ENCODE measurements around the gene PIEZO1. TPM values are rescaled to one million over a fixed set of nuclear protein-coding genes. Genes with fewer than 3 reads are reported as not detected.

Gene PIEZO1
- total RNA-seq, 2 donors from 2014 or later, result 84.1 to 97.0 TPM

DNA sequence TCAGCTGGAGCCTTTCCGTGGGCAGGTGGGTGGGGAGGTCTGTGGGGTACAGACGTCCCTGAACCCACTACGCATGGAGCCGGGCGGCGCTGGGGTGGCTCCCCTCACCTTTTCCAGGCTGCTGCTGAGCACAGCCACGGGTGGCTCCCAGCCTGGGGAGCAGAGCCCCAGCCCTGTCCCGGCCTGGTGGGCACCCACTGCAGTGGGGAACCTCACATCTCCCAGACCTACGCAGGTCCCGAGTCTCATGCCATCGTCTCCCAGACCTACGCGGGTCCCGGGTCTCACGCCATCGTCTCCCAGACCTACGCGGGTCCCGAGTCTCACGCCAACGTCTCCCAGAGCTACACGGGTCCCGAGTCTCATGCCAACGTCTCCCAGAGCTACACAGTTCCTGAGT is 43.7 kb upstream of the PIEZO1 start:
- no peak for DNase-seq
- no peaks in the 10 kb centered on the region for H3K9me3 ChIP-seq (ENCODE audit: control insufficient read depth, low read length)
- no peaks in the 10 kb centered on the region for H3K4me1 Mint-ChIP-seq
- TF ChIP-seq, protein P1, sequence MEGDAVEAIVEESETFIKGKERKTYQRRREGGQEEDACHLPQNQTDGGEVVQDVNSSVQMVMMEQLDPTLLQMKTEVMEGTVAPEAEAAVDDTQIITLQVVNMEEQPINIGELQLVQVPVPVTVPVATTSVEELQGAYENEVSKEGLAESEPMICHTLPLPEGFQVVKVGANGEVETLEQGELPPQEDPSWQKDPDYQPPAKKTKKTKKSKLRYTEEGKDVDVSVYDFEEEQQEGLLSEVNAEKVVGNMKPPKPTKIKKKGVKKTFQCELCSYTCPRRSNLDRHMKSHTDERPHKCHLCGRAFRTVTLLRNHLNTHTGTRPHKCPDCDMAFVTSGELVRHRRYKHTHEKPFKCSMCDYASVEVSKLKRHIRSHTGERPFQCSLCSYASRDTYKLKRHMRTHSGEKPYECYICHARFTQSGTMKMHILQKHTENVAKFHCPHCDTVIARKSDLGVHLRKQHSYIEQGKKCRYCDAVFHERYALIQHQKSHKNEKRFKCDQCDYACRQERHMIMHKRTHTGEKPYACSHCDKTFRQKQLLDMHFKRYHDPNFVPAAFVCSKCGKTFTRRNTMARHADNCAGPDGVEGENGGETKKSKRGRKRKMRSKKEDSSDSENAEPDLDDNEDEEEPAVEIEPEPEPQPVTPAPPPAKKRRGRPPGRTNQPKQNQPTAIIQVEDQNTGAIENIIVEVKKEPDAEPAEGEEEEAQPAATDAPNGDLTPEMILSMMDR (conservative IDR thresholded peaks at IDR 0.05), result no peak
- H3K27ac ChIP-seq (ENCODE audit: low read depth, low read length), result no peak overlapping the region
- H3K4me1 ChIP-seq (ENCODE audit: control insufficient read depth, insufficient read depth, low read length), result no peaks in the 10 kb centered on the region
- H3K36me3 ChIP-seq (ENCODE audit: control insufficient read depth, insufficient read depth, low read length), result no peaks in the 10 kb centered on the region
- 91 to 96% methylated on average over 12 to 23 of the region's 24 CpGs for WGBS, 2 experiments (ENCODE audit: insufficient coverage in 1 of 2, insufficient read length in 1 of 2)
- H3K27me3 Mint-ChIP-seq (ENCODE audit: insufficient read depth), result no peaks in the 10 kb centered on the region
- H3K27me3 ChIP-seq (ENCODE audit: control insufficient read depth, insufficient read depth, low read length, poor library complexity, severe bottlenecking), result no peaks in the 10 kb centered on the region
- no peak overlapping the region for H3K9ac ChIP-seq (ENCODE audit: extremely low read depth, low read length, poor library complexity, severe bottlenecking)
- H3K36me3 Mint-ChIP-seq (ENCODE audit: low read depth), result peaks cover 4% of the 10 kb centered on the region
- H3K27ac Mint-ChIP-seq, result no peak overlapping the region
- H3K9me3 Mint-ChIP-seq, result no peaks in the 10 kb centered on the region
- no peak overlapping the region for H3K4me3 ChIP-seq (ENCODE audit: low read length)
- H3K4me3 Mint-ChIP-seq, result no peak overlapping the region

DNA sequence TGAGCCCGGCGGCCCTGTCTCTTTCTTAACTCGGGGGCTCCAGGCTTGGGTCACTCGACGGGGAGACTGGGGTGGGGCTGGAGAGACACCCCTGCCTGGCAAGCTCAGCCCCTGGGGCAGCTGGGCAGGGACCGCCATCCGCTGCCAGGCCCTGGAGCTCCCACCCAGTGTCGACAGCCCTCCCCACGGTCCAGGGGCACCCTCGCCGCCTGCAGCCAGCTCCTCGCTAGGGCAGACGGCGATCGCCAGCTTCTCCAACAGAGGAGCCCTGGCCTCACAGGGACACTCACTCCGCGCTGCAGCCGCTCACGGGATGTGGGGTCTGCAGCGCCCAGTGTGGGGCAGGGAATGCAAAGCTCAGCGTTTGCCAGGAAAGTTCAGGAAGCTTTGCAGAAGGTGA is 42.7 kb upstream of the PIEZO1 start:
- Mint-ChIP-seq H3K4me1 (no peaks in the 10 kb centered on the region), H3K27ac (no peak overlapping the region), H3K4me3 (no peak overlapping the region), H3K27me3 (ENCODE audit: insufficient read depth) (no peaks in the 10 kb centered on the region), H3K9me3 (no peaks in the 10 kb centered on the region), H3K36me3 (ENCODE audit: low read depth) (peaks cover 8% of the 10 kb centered on the region)
- H3K9me3 ChIP-seq (ENCODE audit: control insufficient read depth, low read length), result no peaks in the 10 kb centered on the region
- no peaks in the 10 kb centered on the region for H3K36me3 ChIP-seq (ENCODE audit: control insufficient read depth, insufficient read depth, low read length)
- no peak overlapping the region for H3K27ac ChIP-seq (ENCODE audit: low read depth, low read length)
- TF ChIP-seq, protein P1 (conservative IDR thresholded peaks at IDR 0.05), result no peak
- no peak for DNase-seq
- no peaks in the 10 kb centered on the region for H3K4me1 ChIP-seq (ENCODE audit: control insufficient read depth, insufficient read depth, low read length)
- 94% methylated on average over 20 to 21 of the region's 21 CpGs for WGBS, 2 experiments (ENCODE audit: insufficient coverage in 1 of 2, insufficient read length in 1 of 2)
- no peak overlapping the region for H3K4me3 ChIP-seq (ENCODE audit: low read length)
- no peaks in the 10 kb centered on the region for H3K27me3 ChIP-seq (ENCODE audit: control insufficient read depth, insufficient read depth, low read length, poor library complexity, severe bottlenecking)
- no peak overlapping the region for H3K9ac ChIP-seq (ENCODE audit: extremely low read depth, low read length, poor library complexity, severe bottlenecking)

DNA sequence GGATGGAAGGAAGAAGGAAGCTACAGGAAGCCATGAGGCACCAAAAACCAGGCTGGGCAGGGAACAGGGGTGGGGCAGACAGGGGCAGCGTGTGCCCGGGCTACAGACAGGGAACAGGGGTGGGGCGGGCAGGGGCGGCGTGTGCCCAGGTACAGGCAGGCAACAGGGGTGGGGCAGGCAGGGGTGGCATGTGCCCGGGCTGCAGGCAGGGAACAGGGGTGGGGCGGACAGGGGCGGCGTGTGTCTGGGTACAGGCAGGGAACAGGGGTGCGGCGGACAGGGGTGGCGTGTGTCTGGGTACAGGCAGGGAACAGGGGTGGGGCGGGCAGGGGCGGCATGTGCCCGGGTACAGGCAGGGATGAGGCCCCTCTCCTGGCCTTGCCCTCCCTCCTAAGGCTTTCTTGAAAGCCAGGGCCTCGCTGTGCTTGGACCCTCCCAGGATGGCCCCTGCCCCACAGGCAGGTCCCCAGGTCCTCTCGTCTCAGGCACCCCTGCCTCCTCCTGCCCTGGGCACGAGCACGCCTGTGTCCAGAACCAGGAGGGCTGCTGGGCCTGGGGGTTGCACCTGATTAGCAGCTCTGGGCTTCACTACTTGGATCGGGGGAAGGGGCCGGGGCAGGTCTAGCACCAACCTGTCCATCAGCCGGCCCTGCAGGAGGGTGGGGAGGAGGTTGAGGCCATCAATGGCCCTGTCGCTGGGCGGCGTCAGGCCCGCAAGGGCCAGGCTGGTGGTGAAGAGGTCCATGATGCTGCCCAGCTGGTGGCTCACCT is 41.2 kb upstream of the PIEZO1 start:
- no peaks in the 10 kb centered on the region for H3K27me3 Mint-ChIP-seq (ENCODE audit: insufficient read depth)
- H3K36me3 Mint-ChIP-seq (ENCODE audit: low read depth), result peaks cover 10% of the 10 kb centered on the region
- 93 to 95% methylated on average over 11 to 26 of the region's 26 CpGs for WGBS, 2 experiments (ENCODE audit: insufficient coverage in 1 of 2, insufficient read length in 1 of 2)
- no peaks in the 10 kb centered on the region for H3K9me3 Mint-ChIP-seq
- H3K4me3 Mint-ChIP-seq, result no peak overlapping the region
- H3K36me3 ChIP-seq (ENCODE audit: control insufficient read depth, insufficient read depth, low read length), result no peaks in the 10 kb centered on the region
- no peaks in the 10 kb centered on the region for H3K4me1 ChIP-seq (ENCODE audit: control insufficient read depth, insufficient read depth, low read length)
- no peak overlapping the region for H3K4me3 ChIP-seq (ENCODE audit: low read length)
- no peak overlapping the region for H3K9ac ChIP-seq (ENCODE audit: extremely low read depth, low read length, poor library complexity, severe bottlenecking)
- H3K27ac ChIP-seq (ENCODE audit: low read depth, low read length), result no peak overlapping the region
- TF ChIP-seq, protein P1 (conservative IDR thresholded peaks at IDR 0.05), result no peak
- no peak overlapping the region for H3K27ac Mint-ChIP-seq
- H3K4me1 Mint-ChIP-seq, result no peaks in the 10 kb centered on the region
- no peaks in the 10 kb centered on the region for H3K9me3 ChIP-seq (ENCODE audit: control insufficient read depth, low read length)
- DNase-seq, result no peak
- no peaks in the 10 kb centered on the region for H3K27me3 ChIP-seq (ENCODE audit: control insufficient read depth, insufficient read depth, low read length, poor library complexity, severe bottlenecking)

Data from endodermal cell (in vitro differentiated cells).